Tibial nerve (tissue), 4 donors: ENCODE measurements around the gene OTOG. TPM values are rescaled to one million over a fixed set of nuclear protein-coding genes. Genes with fewer than 3 reads are reported as not detected.
A peak's percentile ranks its signal among the peaks of the same experiment; 100 is the strongest.

Experiments
- DNase-seq, 2 donors: peaks; one replicate each; pipeline ENCODE4 v3.0.0-alpha.2; 2019; ENCODE audit warnings: low spot score in 2 of 2
- H3K27ac ChIP-seq, 4 donors: fragments of 200-600 bp; sonication (generic) in 3 of 4; one replicate each; pipeline ENCODE4 v1.5.1; 2017 to 2019; ENCODE audit warnings: mild to moderate bottlenecking in 1 of 4
- H3K27me3 ChIP-seq, 2 donors: fragments of 200-600 bp; sonication (generic) in 1 of 2; one replicate each; pipeline versions ENCODE4 v1.5.1 to v1.6.0; 2017 to 2019
- H3K36me3 ChIP-seq, 3 donors: fragments of 200-600 bp; sonication (generic); one replicate each; pipeline ENCODE4 v1.5.1; 2018 to 2019
- H3K4me1 ChIP-seq, 4 donors: fragments of 200-600 bp; sonication (generic) in 3 of 4; one replicate each; pipeline ENCODE4 v1.5.1; 2017 to 2019
- H3K4me3 ChIP-seq, 4 donors: fragments of 200-600 bp; sonication (generic) in 3 of 4; one replicate each; pipeline ENCODE4 v1.5.1; 2017 to 2019; ENCODE audit warnings: mild to moderate bottlenecking in 1 of 4, moderate library complexity in 1 of 4
- H3K9me3 ChIP-seq, 4 donors: fragments of 200-600 bp; sonication (generic) in 3 of 4; one replicate each; pipeline ENCODE4 v1.5.1; 2017 to 2019
- CTCF ChIP-seq, 5 experiments: fragments of 200-600 bp in 3 of 5; fragments of 450-650 bp in 2 of 5; sonication (generic) in 3 of 5; IDR thresholded peaks; one replicate each; pipeline ENCODE4 v1.5.1; 2016 to 2019; ENCODE audit warnings: antibody characterized with exemption in 5 of 5, mild to moderate bottlenecking in 3 of 5, moderate library complexity in 2 of 5
- EP300 ChIP-seq, 2 donors: sonication (generic); formaldehyde crosslinking; IDR thresholded peaks; one replicate each; pipeline ENCODE4 v1.6.1; 2017; ENCODE audit warnings: antibody characterized with exemption in 2 of 2, mild to moderate bottlenecking in 1 of 2
- POLR2A ChIP-seq, 2 donors: fragments of 450-650 bp; IDR thresholded peaks; one replicate each; pipeline ENCODE4 v1.6.1; 2017; ENCODE audit warnings: antibody characterized with exemption in 2 of 2, mild to moderate bottlenecking in 2 of 2, moderate library complexity in 2 of 2
- WGBS, 2 donors: methylation state at CpG; one replicate each; pipeline ENCODE4 v1.1.5; 2018; 5-methylcytosine and 5-hydroxymethylcytosine counted together
- total RNA-seq, 4 donors: library from RNA; depleted of rRNA; stranded (reverse); fragments of >200 nt; gene quantifications; one replicate each; pipeline ENCODE4 v1.1.0, GENCODE V29; 2016

The OTOG gene
- total RNA-seq, 4 donors from 2014 or later, result not detected

DNA sequence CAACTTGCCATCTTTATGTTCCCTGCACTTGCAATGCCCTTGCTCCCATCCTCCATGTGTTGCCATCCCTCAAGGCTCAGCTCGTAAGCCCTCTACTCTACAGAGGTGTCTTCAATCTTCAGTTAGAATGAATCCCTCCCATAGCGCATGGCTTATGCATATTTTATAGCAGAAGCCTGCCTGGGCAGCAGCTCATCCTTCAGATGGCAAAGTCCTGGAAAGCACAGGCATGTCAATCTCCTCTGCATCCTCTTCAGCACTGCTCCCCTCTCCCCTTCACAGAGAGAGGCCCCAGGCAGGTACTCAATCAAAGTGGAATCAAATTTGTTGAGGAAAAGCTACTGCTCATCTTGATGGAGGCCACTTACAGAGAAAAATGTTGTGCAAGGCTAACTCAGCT is 39.3 kb upstream of the OTOG start:
- Histone ChIP-seq H3K36me3 (no peaks in the 10 kb centered on the region), H3K27ac (peak overlapping the region in 1 of 4 donors; percentile 8), H3K4me3 (no peak overlapping the region), H3K4me1 (peaks cover 0 to 16% (median 0%) of the 10 kb centered on the region in 4 donors), H3K9me3 (no peaks in the 10 kb centered on the region), H3K27me3 (no peaks in the 10 kb centered on the region)
- no peak for DNase-seq
- WGBS, 2 donors, result 89 to 97% methylated on average over 2 of the region's 2 CpGs
- no peak for TF ChIP-seq EP300 (IDR thresholded peaks at IDR 0.05)
- no peak for TF ChIP-seq POLR2A (IDR thresholded peaks at IDR 0.05)
- no peak for TF ChIP-seq CTCF (IDR thresholded peaks at IDR 0.05)

DNA sequence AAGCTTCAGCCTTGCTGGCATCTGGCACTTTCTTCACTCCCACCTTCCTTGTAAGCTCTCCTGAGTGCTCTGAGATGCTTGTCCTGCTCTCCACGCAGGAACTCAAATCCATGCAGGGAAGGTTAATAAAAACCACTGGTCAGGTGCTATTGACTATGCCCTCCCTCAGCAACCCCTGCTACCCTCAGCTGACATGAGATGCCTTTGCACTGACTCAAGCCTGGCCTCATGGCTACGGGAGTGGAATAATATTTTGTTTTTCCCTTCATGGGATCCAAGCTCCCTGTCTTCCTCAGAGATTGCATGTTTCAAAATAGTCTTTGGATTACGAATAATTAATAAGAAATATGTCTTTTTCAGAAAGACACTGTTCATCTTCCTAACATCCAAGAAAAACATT is 38.8 kb upstream of the OTOG start:
- H3K9me3 ChIP-seq, result no peaks in the 10 kb centered on the region
- H3K4me3 ChIP-seq, result no peak overlapping the region
- peak in 1 of 2 donors; percentile 7 for TF ChIP-seq EP300 (IDR thresholded peaks at IDR 0.05)
- no peak for TF ChIP-seq CTCF (IDR thresholded peaks at IDR 0.05)
- H3K36me3 ChIP-seq, result no peaks in the 10 kb centered on the region
- WGBS, 2 donors, result 23 to 42% methylated on average over 3 of the region's 3 CpGs
- peak overlapping the region in 1 of 4 donors; percentile 8 for H3K27ac ChIP-seq
- no peaks in the 10 kb centered on the region for H3K27me3 ChIP-seq
- H3K4me1 ChIP-seq, result peaks cover 0 to 16% (median 0%) of the 10 kb centered on the region in 4 donors
- DNase-seq, result no peak

DNA sequence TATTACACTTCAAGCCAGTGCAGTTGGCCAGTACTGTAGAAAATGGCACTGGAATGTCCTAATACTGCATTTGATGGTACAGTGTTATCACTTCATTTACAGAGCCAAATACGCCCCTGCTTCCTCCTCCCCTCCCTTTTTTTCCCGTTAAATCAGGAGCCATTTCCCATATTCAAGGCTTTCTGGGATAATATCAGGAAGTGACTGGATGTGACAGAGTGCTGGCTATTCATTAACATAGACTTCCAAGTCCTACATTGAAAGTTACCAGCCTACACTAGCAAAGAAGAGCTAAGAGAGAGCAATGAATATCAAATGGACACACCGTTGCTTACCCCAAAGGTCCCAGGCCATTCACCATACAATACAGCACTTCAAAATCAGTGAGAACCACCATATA is 38.3 kb upstream of the OTOG start:
- no peak overlapping the region for H3K27ac ChIP-seq
- no peaks in the 10 kb centered on the region for H3K36me3 ChIP-seq
- no peaks in the 10 kb centered on the region for H3K27me3 ChIP-seq
- H3K9me3 ChIP-seq, result no peaks in the 10 kb centered on the region
- H3K4me3 ChIP-seq, result no peak overlapping the region
- H3K4me1 ChIP-seq, result peaks cover 0 to 16% (median 0%) of the 10 kb centered on the region in 4 donors
- DNase-seq, result no peak
- no peak for TF ChIP-seq CTCF (IDR thresholded peaks at IDR 0.05)
- no peak for TF ChIP-seq EP300 (IDR thresholded peaks at IDR 0.05)
- TF ChIP-seq POLR2A (IDR thresholded peaks at IDR 0.05), result no peak
- 33 to 41% methylated on average over 3 of the region's 3 CpGs for WGBS, 2 donors

DNA sequence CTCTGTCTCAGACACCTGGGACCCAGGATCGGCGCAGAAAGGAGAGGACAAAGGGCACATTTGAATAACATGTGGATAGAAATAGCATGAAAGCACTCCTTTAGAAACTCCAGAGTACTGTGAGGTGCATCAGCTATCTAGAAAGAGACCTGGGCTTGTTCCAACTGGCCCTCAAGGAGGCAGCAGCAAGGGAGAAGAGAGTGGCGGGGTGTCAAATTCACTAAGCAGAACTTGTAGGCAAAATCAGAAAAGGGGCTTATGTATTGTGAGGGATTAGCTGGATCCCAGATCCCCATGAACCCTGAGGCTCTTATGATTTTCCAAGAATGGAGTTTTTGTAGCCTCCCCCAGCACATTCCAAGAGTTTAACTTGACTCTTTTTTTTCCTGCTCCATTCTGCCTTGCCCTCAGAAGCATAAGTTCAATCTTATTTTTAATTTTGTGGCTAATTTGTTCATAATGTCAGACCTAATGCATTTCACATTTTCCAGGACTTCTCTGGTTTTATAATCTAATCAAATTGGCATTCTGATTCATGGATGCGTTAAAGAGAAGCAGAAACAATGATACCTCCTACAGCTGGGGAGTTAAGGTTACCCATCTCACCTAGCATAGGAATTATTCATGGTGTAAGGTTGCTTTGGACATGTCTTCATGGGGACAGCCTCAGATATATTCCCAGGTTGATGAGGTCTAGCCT is 36.4 kb upstream of the OTOG start:
- H3K4me3 ChIP-seq, result no peak overlapping the region
- H3K27me3 ChIP-seq, result no peaks in the 10 kb centered on the region
- H3K27ac ChIP-seq, result no peak overlapping the region
- no peaks in the 10 kb centered on the region for H3K36me3 ChIP-seq
- no peak for DNase-seq
- TF ChIP-seq CTCF (IDR thresholded peaks at IDR 0.05) (no peak), EP300 (IDR thresholded peaks at IDR 0.05) (no peak), POLR2A (IDR thresholded peaks at IDR 0.05) (no peak)
- peaks cover 0 to 16% (median 0%) of the 10 kb centered on the region in 4 donors for H3K4me1 ChIP-seq
- 54 to 57% methylated on average over 4 of the region's 4 CpGs for WGBS, 2 donors
- no peaks in the 10 kb centered on the region for H3K9me3 ChIP-seq

- no peak for TF ChIP-seq EP300 (IDR thresholded peaks at IDR 0.05)
- 44 to 65% methylated on average over 3 of the region's 3 CpGs for WGBS, 2 donors
Observed at GRCh38 chr11:17511571-17511970, 35.5 kb upstream of the OTOG start.

More at GRCh38 chr11:17511571-17511970, 35.5 kb upstream of the OTOG start:
- Histone ChIP-seq H3K27me3 (no peaks in the 10 kb centered on the region), H3K27ac (no peak overlapping the region), H3K4me1 (peaks cover 0 to 16% (median 0%) of the 10 kb centered on the region in 4 donors), H3K4me3 (no peak overlapping the region), H3K36me3 (no peaks in the 10 kb centered on the region), H3K9me3 (no peaks in the 10 kb centered on the region)
- no peak for DNase-seq
